Activated CD4-positive, alpha-beta T cell treated with anti-CD3 and anti-CD28 coated beads for 1 hour (primary cell): ENCODE measurements around the gene C2orf76.

Source experiments
- DNase-seq: peaks from one replicate; pipeline ENCODE4 v3.0.0-alpha.2; 2020

C2orf76 gene

DNA sequence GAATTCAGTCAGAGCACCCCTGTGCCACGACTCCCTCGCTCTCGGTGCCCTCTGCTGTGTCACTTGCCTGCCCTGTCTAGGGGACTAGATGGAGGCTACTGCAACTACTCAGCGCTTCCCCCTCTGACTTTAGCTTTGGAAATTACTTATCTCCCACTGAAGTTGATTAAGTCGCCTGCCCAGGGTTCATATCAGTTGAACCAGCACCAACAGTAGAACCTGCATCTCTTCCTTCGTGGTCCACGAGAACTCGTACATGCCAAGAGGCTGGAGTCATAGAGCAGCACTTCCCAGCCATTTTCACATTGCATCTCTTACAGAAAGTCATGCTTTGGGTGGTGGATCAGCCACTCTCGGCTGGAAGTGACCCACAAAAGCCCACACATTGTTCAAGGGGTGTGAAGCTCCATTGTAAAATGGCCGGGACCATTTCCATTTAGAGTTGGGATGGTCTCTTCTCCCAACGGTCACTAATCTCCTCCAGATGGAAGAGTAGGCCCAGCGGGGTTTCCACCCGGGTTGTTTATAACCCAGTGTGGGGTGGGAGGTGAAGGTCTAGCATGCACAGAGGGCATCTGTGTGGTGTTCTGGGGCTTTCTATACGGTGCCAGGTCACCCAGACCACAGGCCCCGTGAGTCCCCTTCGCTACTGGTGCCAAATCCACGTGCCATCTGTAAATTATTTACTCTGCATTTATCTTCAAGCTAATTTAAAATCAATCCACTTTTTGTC lies 105.0 kb downstream of the C2orf76 start:
- DNase-seq: no peak

GRCh38 chr2:119260646-119261492 lies 105.8 kb downstream of the C2orf76 start:
- no peak for DNase-seq

GRCh38 chr2:119259296-119259860 lies 107.3 kb downstream of the C2orf76 start:
- no peak for DNase-seq

- DNase-seq: no peak
Observed at GRCh38 chr2:119257198-119257597, 109.4 kb downstream of the C2orf76 start.

DNA sequence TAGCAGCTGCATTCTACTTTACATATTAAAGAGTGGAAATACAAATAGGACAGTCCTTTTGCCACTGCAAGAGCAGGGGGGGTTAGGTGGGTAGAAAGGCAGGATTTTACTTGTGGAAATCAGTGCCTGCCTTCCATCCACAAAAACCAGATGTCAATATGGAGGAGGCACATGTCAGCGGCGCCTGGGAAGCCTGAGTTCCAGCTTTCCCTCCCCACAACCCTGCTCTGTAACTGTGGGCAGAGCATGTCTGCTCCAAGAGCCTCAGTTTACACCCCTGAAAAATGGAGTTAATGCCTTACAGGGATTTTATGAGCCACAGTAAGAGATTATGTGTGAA lies 110.1 kb downstream of the C2orf76 start:
- no peak for DNase-seq

DNA sequence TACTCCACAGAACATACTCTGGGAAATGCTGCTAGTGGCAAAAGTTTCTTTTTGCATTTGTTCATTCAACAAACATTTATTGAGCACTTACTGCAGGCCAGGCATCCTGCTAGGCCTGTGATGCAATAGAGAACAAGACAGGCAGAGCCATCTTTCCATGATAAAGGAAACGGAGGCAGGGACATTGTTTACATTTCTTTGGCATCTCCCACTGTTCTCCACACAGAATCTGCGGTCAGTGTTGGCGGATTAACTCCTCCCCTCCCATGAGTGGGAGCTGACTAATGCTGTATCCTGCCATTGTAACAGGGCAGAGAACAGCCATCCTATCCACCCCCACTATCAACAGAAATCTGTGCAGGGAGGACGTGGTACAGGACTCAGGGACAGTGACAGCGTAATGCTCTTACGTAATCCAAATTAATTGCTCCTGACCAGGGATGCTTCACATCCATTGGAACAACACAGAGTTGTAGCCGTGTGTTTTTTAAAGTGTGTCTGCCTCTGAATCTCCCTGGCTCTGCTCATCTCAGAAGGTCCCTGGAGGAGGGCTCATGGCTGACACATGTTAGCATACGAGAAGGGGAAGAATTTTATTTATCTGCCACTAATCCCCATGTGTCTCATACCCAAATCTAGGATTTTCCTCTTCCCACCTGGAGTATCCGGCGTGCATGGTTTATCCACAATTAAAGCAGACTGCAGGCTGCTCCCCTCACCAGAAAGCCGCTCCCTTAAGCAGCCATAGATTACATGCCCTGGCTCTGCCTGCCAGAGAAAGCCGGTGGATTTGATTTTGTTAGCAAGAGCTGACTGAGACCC lies 110.7 kb downstream of the C2orf76 start:
- no peak for DNase-seq

GRCh38 chr2:119254601-119255080 lies 112.0 kb downstream of the C2orf76 start:
- DNase-seq: no peak

GRCh38 chr2:119253760-119254600 lies 112.7 kb downstream of the C2orf76 start:
- DNase-seq: no peak

- no peak for DNase-seq
Observed at GRCh38 chr2:119253114-119253702, 113.4 kb downstream of the C2orf76 start.
